NCI-H2171 treated with DMSO at 0.1 percent for 48 hours (cell line): ENCODE results near the gene S1PR3.
"Not testable (repeated sequence)": the region's sequence is repeated elsewhere in the genome, so short reads cannot be mapped to it uniquely, and the experiment has no call there.

Source experiments
- DNase-seq: peaks from one replicate; lab custom pipeline; 2025; lab: John Stamatoyannopoulos, UW

Gene S1PR3

DNA sequence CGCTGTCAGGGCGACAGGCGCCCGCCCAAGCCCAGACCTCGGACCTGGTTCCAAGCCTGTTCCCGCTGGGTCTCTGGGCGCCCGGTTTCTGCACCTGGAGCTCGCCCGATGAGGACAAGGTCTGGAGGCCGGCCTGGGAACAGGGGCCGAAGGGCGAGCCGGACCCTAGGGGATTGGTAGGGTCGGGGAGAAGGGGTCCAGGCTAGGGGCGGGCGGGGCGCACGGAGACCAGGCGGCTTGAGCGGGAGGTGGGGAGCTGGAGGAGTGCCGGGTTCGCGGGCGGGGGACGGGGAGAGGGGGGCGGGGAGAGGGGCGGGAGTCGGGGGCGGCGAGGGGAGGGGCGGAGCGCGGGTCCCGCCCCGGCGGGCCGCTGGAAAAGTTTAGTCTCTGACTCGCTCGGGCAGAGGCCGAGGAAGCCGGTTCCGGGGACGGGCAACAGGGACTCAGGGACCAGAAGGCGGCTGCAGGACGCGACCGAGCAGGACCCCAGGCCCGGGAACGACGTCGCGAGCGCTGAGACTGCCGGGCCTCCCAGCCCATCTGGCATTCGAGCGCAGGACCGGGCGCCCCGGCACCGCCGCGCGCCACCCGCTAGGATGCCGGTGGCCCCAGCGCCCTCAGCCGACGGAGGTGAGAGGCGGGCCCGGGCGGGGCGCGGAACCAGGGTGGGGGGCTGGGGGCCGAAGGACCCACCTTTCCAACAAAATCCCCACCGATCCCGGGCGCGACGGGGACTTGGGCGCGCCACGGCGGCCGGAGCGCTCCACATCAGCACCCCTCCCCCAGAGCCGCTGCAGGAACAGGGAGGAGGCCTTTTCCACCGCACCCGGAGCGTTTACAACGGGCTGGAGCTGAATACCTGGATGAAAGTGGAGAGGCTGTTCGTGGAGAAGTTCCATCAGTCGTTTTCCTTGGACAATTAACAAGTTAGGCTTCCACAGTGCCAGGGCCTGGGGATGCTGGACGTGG, at the start of gene S1PR3:
Gene S1PR3 (plus strand): TSS at position 403 of the 969 bp plus-strand sequence. CDS start 9,733 bp downstream, outside the sequence.
- DNase-seq = no peak

GRCh38 chr9:88941586-88941985, 49.7 kb upstream of the S1PR3 start:
- DNase-seq = not testable (repeated sequence)

DNA sequence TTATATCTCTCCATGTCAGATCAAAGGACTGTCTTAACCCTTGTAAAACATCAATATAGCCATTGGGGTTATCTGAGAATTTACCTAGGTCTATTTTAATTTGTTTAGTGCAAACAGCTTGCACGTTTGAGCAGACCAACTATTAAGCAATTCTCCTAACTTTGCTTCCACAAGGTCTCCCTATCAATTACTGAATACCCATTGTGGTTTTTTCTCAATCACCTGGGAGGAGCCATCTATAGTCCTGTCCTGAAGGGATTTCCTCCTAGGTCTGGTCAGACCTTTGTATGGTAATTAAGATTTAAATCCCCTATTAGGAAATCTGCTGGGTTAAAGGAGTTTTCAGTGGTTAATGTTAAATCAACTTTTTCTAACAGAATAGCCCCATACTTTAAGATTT, 48.9 kb upstream of the S1PR3 start:
- DNase-seq = no peak

GRCh38 chr9:88945636-88946333, 45.5 kb upstream of the S1PR3 start:
- no peak for DNase-seq

GRCh38 chr9:88947581-88948573, 43.4 kb upstream of the S1PR3 start:
- DNase-seq = no peak

- peak; percentile 62 for DNase-seq
Observed at GRCh38 chr9:88949425-88949824, 41.8 kb upstream of the S1PR3 start.

DNA sequence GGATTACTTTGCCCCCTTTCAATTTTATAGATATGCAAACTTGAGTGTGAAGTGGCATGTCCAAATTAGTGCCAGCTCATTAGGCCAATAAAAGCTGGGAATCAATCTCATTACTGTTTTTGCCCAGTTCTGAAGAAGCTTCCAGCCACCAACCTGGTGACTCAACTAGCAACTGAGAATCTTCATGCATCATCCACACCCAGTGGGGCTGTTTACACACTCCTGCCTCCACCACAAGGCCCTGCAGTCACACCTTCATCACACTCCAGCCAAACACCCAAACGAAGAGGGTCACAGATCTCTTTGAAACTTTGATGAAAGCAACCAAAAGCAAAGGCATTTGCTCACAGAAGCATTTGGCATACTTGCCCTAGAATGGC, 41.3 kb upstream of the S1PR3 start:
- DNase-seq = no peak

GRCh38 chr9:88950341-88951154, 40.7 kb upstream of the S1PR3 start:
- DNase-seq = no peak

DNA sequence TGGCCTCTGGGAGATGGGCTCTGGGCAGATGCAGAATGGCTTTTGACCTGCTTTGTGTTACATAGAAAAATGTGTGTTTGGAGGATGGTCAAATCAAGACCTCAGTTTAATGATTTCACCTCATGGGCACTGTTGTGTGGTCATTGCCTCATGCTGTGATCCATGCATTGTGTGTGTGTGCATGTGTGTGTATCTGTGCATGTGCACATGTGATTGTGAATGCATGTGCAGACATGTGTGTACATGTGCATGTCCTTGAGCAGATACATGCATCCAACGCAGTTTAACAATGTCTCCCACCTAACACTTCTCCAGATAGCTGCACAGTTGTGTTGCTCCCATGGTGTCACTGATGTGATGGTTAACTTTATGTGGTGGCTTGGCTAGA, 40.1 kb upstream of the S1PR3 start:
- DNase-seq = no peak

- no peak for DNase-seq
Observed at GRCh38 chr9:88952086-88952615, 39.1 kb upstream of the S1PR3 start.

DNA sequence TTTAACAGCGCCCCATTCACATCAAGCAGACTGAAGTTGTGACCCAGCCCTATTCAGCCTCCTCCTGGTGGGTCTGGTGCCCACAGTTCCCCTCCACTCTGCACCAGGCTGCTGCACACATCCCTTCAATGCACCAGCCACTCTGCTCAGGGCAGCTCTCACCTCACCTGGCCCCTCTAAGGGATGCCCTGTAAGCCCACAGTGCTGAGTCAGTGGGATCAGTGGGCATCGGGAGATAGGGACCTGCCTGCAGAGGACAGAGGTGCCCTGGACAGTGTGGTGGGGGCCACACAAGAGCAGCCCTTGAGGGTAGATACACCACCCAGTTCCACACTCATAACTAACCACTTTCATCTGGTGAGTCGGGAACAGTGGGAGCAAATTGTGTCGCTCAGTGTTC, 38.3 kb upstream of the S1PR3 start:
- no peak for DNase-seq

DNA sequence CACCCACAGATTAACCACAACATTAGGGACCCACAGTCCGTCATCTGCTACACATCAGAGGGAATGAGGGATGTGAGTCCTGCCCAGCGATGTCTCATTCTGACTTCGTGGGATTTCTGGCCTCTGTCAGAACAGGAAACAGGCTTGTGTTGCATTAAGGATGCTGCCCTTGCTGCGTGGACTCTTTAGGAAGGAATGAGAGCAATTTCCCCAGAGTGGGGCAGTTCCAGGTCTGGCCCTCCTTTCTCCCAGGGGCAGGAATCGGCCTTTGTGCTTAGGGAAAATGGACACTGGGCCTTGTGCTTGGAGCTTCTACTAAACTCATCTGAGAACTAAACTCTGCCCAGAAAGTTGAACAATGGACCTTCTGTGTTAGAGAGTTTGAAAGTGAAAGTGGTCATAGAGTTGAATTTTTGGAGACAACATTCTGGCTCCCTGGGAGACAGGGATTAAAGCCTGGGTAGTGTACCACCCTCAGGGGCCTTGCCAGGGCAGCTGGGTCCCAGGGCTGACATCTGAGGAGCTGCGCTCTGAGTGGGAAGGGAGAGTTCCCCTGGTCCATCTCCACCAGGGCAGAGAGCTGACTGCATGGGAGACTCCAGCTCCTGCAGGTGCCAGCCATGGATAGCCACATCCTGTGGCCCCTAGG, 37.8 kb upstream of the S1PR3 start:
- no peak for DNase-seq

GRCh38 chr9:88954066-88954465, 37.2 kb upstream of the S1PR3 start:
- DNase-seq = no peak

DNA sequence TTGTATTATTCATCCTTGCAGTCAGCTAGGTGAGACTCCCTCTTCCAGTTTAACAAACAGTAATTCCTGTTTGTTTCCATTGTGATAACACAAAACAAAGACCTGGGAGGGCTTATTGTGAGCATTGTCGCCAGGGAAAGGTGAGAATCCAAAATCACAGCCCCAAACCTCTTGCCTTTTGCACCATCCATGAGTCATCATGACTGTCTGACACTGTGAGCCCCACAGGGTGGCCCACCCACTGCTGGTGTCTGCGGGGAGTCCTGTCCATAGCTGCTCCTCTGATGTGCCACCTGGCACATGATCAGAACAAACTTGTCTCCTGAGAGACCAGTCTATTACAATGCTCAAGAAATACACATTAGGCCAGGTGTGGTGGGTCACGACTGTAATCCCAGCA, 33.7 kb upstream of the S1PR3 start:
- no peak for DNase-seq

DNA sequence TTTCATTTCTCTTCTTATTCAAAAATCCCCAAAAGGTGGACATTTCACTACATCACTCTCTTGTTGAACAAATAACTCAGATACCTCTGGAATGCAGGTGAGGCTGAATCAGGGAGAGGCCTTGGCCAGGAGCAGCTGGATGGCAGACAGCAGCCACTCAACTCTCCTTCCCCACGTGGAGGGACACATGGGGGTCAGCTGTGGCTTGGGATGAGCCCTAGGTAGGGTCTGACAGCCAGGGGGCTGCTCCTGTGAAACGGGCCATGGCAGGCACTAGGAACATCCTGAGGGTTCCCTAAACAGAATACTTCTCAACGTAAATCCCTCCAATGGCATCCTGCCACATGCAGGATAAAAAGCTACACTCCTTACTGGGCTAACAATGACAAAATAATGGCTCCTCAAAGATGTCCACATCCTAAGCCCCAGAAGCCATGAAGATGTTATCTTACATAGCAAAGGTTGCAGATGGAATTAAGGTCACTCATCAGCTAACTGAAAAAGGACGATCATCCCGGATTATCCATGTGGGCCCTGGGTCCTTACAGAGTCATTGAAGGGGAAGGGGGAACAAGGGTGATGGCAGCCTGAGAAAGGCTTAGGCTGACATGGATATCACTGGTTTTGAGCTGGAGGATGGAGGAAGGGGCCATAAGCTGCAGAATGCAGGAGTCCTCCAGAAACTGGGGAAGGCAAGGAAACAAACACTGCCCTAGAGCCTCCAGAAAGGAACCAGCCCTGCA, 31.4 kb upstream of the S1PR3 start:
- no peak for DNase-seq

DNA sequence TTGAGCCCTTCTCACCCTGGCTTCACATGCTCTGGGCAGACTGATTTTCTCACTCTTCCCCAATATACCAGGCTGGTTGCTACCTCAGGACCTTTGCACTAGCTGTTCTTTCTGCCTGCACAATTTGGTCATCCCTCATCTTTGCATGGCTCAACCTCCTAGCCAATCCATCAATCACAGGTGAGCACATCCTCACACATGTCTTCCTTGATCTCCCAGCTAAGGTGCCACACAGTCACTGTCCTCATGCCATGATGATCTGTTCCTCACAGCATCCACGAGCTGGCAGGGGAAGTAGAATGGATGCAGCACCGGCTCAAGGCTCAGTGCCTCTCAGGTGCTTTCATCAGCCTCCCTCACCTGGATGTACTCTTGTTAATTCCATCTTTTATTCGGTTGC, 30.6 kb upstream of the S1PR3 start:
- DNase-seq = no peak

- no peak for DNase-seq
Observed at GRCh38 chr9:88965473-88965872, 25.8 kb upstream of the S1PR3 start.

DNA sequence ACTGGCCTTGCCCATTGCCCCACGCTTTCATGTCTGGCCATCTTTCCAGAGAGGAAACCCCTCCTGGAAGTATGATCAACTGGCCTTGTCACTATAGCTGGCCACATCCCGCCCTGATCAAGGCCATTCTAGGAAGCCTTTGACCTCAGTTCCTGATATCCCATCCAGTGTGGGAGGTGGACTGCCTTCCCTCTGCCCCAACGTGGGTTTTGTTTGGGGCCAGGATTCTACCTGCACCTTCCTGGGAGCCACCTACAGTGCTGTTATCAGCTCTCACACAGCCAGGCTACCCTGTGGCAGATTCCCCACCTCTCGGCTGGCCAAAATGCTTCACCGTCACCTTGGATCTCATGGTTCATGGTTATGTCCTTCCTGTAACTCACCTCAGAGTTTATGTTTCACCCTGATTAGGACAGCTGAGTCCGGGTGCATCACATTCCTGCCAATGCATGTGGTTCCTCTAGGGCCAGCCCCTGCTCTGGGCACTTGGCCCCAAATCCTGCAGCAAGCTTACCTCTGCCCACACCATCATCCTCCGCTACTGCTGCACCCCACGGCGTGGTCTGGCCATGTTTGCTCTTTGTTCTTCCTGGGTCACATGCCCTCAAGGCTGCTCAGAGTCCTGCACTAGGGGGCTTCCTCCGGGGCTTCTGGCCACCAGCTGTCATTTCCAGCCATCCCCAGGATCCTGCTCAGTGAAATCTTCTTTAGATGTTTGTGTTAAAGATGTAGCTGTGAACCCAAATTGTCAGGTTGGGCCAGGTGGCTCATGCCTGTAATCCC, 24.2 kb upstream of the S1PR3 start:
- no peak for DNase-seq

- DNase-seq = no peak
Observed at GRCh38 chr9:88968799-88969198, 22.5 kb upstream of the S1PR3 start.
